Peyer's patch (tissue), 4 donors: ENCODE data around the gene PITPNM2. TPM values are rescaled to one million over a fixed set of nuclear protein-coding genes. Genes with fewer than 3 reads are reported as not detected.

Source experiments
- DNase-seq, 3 donors: peaks; one replicate each; pipeline ENCODE4 v3.0.0-alpha.2; 2017 to 2019
- H3K27ac ChIP-seq, 4 donors: fragments of 200-600 bp; sonication (generic); one replicate each; pipeline ENCODE4 v1.5.1; 2016 to 2019
- H3K27me3 ChIP-seq, 2 donors: fragments of 200-600 bp; sonication (generic); one replicate each; pipeline ENCODE4 v1.5.1; 2019
- H3K36me3 ChIP-seq, 3 donors: fragments of 200-600 bp; sonication (generic); one replicate each; pipeline ENCODE4 v1.5.1; 2016 to 2019
- H3K4me1 ChIP-seq, 4 donors: fragments of 200-600 bp; sonication (generic); one replicate each; pipeline ENCODE4 v1.5.1; 2016 to 2019
- H3K4me3 ChIP-seq, 4 donors: fragments of 200-600 bp; sonication (generic); 1 replicate in 3 of 4; 2 replicates in 1 of 4; pipeline ENCODE4 v1.5.1; 2016 to 2019; ENCODE audit warnings: mild to moderate bottlenecking in 1 of 4
- H3K9me3 ChIP-seq, 4 donors: fragments of 200-600 bp; sonication (generic); one replicate each; pipeline ENCODE4 v1.5.1; 2016 to 2019; ENCODE audit warnings: mild to moderate bottlenecking in 1 of 4
- CTCF ChIP-seq, 6 experiments: fragments of 450-650 bp in 4 of 6; fragments of 200-600 bp in 2 of 6; sonication (generic) in 1 of 6; IDR thresholded peaks; one replicate each; pipeline ENCODE4 v1.5.1; 2017 to 2019; ENCODE audit warnings: antibody characterized with exemption in 6 of 6, mild to moderate bottlenecking in 3 of 6, moderate library complexity in 1 of 6
- POLR2A ChIP-seq, 2 donors: fragments of 450-650 bp; IDR thresholded peaks; one replicate each; pipeline ENCODE4 v1.5.1; 2017; ENCODE audit warnings: antibody characterized with exemption in 2 of 2, mild to moderate bottlenecking in 2 of 2, moderate library complexity in 2 of 2
- total RNA-seq, 4 donors: library from RNA; depleted of rRNA; stranded (reverse); fragments of >200 nt; gene quantifications; one replicate each; pipeline ENCODE4 v1.1.0, GENCODE V29; 2016

Gene PITPNM2
- total RNA-seq, 4 donors from 2014 or later: 12.3 to 37.0 (median 23.6) TPM

GRCh38 chr12:123149088-123149487 lies 1.8 kb downstream of the PITPNM2 start:
- TF ChIP-seq CTCF (IDR thresholded peaks at IDR 0.05) (no peak), POLR2A (IDR thresholded peaks at IDR 0.05) (no peak)
- no peak for DNase-seq
- no peaks in the 10 kb centered on the region for H3K27me3 ChIP-seq
- H3K4me1 ChIP-seq: peaks cover 0 to 45% (median 2%) of the 10 kb centered on the region in 4 donors
- peak overlapping the region in 1 of 4 donors; percentile 92 for H3K4me3 ChIP-seq
- peak overlapping the region; percentile 21 to 88 (median 80) for H3K27ac ChIP-seq
- H3K36me3 ChIP-seq: no peaks in the 10 kb centered on the region
- H3K9me3 ChIP-seq: no peaks in the 10 kb centered on the region

- Histone ChIP-seq H3K9me3 (no peaks in the 10 kb centered on the region), H3K4me3 (no peak overlapping the region), H3K4me1 (peaks cover 0 to 47% (median 2%) of the 10 kb centered on the region in 4 donors), H3K27me3 (no peaks in the 10 kb centered on the region), H3K27ac (peak overlapping the region in 2 of 4 donors; percentile 74 to 87), H3K36me3 (no peaks in the 10 kb centered on the region)
- no peak for DNase-seq
- TF ChIP-seq CTCF (IDR thresholded peaks at IDR 0.05) (no peak), POLR2A (IDR thresholded peaks at IDR 0.05) (no peak)
Measured at GRCh38 chr12:123148655-123149054, 2.2 kb downstream of the PITPNM2 start.

GRCh38 chr12:123148223-123148622 lies 2.7 kb downstream of the PITPNM2 start:
- Histone ChIP-seq H3K36me3 (no peaks in the 10 kb centered on the region), H3K9me3 (no peaks in the 10 kb centered on the region), H3K27me3 (no peaks in the 10 kb centered on the region), H3K4me3 (no peak overlapping the region), H3K4me1 (peaks cover 0 to 52% (median 2%) of the 10 kb centered on the region in 4 donors), H3K27ac (peak overlapping the region in 1 of 4 donors; percentile 87)
- DNase-seq: no peak
- TF ChIP-seq CTCF (IDR thresholded peaks at IDR 0.05) (no peak), POLR2A (IDR thresholded peaks at IDR 0.05) (no peak)

- no peak for TF ChIP-seq CTCF (IDR thresholded peaks at IDR 0.05)
- no peak for TF ChIP-seq POLR2A (IDR thresholded peaks at IDR 0.05)
- H3K9me3 ChIP-seq: no peaks in the 10 kb centered on the region
- H3K27me3 ChIP-seq: no peaks in the 10 kb centered on the region
- H3K36me3 ChIP-seq: no peaks in the 10 kb centered on the region
- no peak overlapping the region for H3K4me3 ChIP-seq
- peaks cover 3 to 68% (median 14%) of the 10 kb centered on the region in 4 donors for H3K4me1 ChIP-seq
- no peak for DNase-seq
- H3K27ac ChIP-seq: no peak overlapping the region
Measured at GRCh38 chr12:123145211-123145610, 5.7 kb downstream of the PITPNM2 start.

- no peak for DNase-seq
- H3K27me3 ChIP-seq: no peaks in the 10 kb centered on the region
- H3K27ac ChIP-seq: peak overlapping the region; percentile 55 to 91 (median 77)
- H3K4me3 ChIP-seq: no peak overlapping the region
- H3K36me3 ChIP-seq: no peaks in the 10 kb centered on the region
- H3K9me3 ChIP-seq: no peaks in the 10 kb centered on the region
- TF ChIP-seq POLR2A (IDR thresholded peaks at IDR 0.05) (no peak), CTCF (IDR thresholded peaks at IDR 0.05) (no peak)
- H3K4me1 ChIP-seq: peaks cover 0 to 71% (median 15%) of the 10 kb centered on the region in 4 donors
Measured at GRCh38 chr12:123143736-123144461, 7.0 kb downstream of the PITPNM2 start.
